HFFc6 (cell line): Measurements from ENCODE around the gene ARHGAP21. TPM values are rescaled to one million over a fixed set of nuclear protein-coding genes. Genes with fewer than 3 reads are reported as not detected.

ENCODE experiments used
- DNase-seq: peaks from one replicate; pipeline ENCODE4 v3.0.0-alpha.2; 2018
- H3K27ac Mint-ChIP-seq: 2 replicates; pipeline ENCODE4 v1.8.0; 2020; ENCODE audit warnings: mild to moderate bottlenecking, mixed read lengths
- H3K27me3 Mint-ChIP-seq: 2 replicates; pipeline ENCODE4 v1.8.0; 2021; ENCODE audit warnings: mild to moderate bottlenecking, moderate library complexity, mixed read lengths; ENCODE audit not compliant: insufficient read depth
- H3K36me3 Mint-ChIP-seq: 2 replicates; pipeline ENCODE4 v1.8.0; 2021; ENCODE audit warnings: low read depth, mixed read lengths
- H3K4me1 Mint-ChIP-seq: 2 replicates; pipeline ENCODE4 v1.8.0; 2020; ENCODE audit warnings: low read depth, mixed read lengths
- H3K4me3 Mint-ChIP-seq: 2 replicates; pipeline ENCODE4 v1.8.0; 2020; ENCODE audit warnings: mild to moderate bottlenecking, moderate library complexity, mixed read lengths
- H3K9me3 Mint-ChIP-seq: 2 replicates; pipeline ENCODE4 v1.8.0; 2020; ENCODE audit warnings: mild to moderate bottlenecking, mixed read lengths
- CTCF ChIP-seq: fragments of 200-600 bp; sonication (generic); IDR thresholded peaks from 2 replicates; pipeline ENCODE4 v1.5.0; 2021; ENCODE audit warnings: antibody characterized with exemption, mild to moderate bottlenecking
- total RNA-seq, 6 experiments: library from RNA; stranded (reverse); fragmentation: NEBNext Ultra II Directional; extraction: Animal tissue kit (Norgen Biotek cat#: 25700); gene quantifications; 2 replicates in 1 of 6; 3 replicates in 5 of 6; pipeline ENCODE4 v1.2.3, GENCODE V29; 2021

The ARHGAP21 gene
- total RNA-seq, 6 experiments from 2014 or later: 71.4 to 94.1 (median 82.1) TPM

GRCh38 chr10:24550680-24551079 lies 173.0 kb downstream of the ARHGAP21 start:
- no peaks in the 10 kb centered on the region for H3K36me3 Mint-ChIP-seq
- H3K27me3 Mint-ChIP-seq: peaks cover 14% of the 10 kb centered on the region
- no peaks in the 10 kb centered on the region for H3K4me1 Mint-ChIP-seq
- no peaks in the 10 kb centered on the region for H3K9me3 Mint-ChIP-seq
- no peak for DNase-seq
- TF ChIP-seq CTCF: no peak
- H3K4me3 Mint-ChIP-seq: no peak overlapping the region
- H3K27ac Mint-ChIP-seq: no peak overlapping the region

- Mint-ChIP-seq H3K27me3 (peaks cover 18% of the 10 kb centered on the region), H3K27ac (no peak overlapping the region), H3K9me3 (no peaks in the 10 kb centered on the region), H3K36me3 (no peaks in the 10 kb centered on the region), H3K4me1 (no peaks in the 10 kb centered on the region), H3K4me3 (no peak overlapping the region)
- no peak for DNase-seq
- no peak for TF ChIP-seq CTCF
Measured at GRCh38 chr10:24545585-24545984, 178.1 kb downstream of the ARHGAP21 start.

GRCh38 chr10:24544776-24545175 lies 178.9 kb downstream of the ARHGAP21 start:
- no peaks in the 10 kb centered on the region for H3K4me1 Mint-ChIP-seq
- peaks cover 16% of the 10 kb centered on the region for H3K27me3 Mint-ChIP-seq
- TF ChIP-seq CTCF: no peak
- no peaks in the 10 kb centered on the region for H3K36me3 Mint-ChIP-seq
- no peak overlapping the region for H3K4me3 Mint-ChIP-seq
- no peak overlapping the region for H3K27ac Mint-ChIP-seq
- DNase-seq: no peak
- no peaks in the 10 kb centered on the region for H3K9me3 Mint-ChIP-seq

GRCh38 chr10:24542314-24543270 lies 181.1 kb downstream of the ARHGAP21 start:
- Mint-ChIP-seq H3K4me3 (no peak overlapping the region), H3K4me1 (no peaks in the 10 kb centered on the region), H3K27me3 (peaks cover 15% of the 10 kb centered on the region), H3K9me3 (no peaks in the 10 kb centered on the region), H3K27ac (no peak overlapping the region), H3K36me3 (no peaks in the 10 kb centered on the region)
- no peak for DNase-seq
- no peak for TF ChIP-seq CTCF

- DNase-seq: no peak
- Mint-ChIP-seq H3K4me3 (no peak overlapping the region), H3K27ac (no peak overlapping the region), H3K9me3 (no peaks in the 10 kb centered on the region), H3K36me3 (no peaks in the 10 kb centered on the region), H3K27me3 (peaks cover 15% of the 10 kb centered on the region), H3K4me1 (no peaks in the 10 kb centered on the region)
- no peak for TF ChIP-seq CTCF
Measured at GRCh38 chr10:24541239-24541753, 182.4 kb downstream of the ARHGAP21 start.
